Measurements from ENCODE around the gene TUBGCP5. TPM values are rescaled to one million over a fixed set of nuclear protein-coding genes. Genes with fewer than 3 reads are reported as not detected.

TUBGCP5 gene
- total and polyA plus RNA-seq, 2 of the 4 experiments (the other 2 are of a cell fraction), result 13.0 to 19.4 TPM

DNA sequence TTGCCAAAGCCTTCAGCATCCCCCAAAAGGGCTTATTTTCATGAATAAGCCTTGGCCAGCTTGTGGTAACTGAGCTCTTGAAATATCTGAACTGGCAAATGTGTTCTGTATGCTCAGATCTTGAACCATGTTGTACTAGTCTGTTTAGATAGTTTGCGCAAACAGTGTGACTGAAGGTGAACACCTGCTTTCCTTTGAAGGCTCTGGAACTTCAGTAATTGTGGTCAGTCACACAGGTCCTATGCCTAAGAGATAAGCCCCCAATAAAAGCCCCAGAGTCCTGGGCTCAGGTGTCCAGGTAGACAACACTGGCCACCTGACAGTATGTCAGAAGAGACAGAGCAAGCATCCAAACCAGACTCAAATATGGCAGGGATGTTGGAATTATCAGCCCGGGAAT lies 5.4 kb downstream of the TUBGCP5 start:
- no peak overlapping the region for H3K4ac ChIP-seq (ENCODE audit: low read depth, low read length)
- no TSS peak for BruUV-seq (replicated peaks)
- no peaks in the 10 kb centered on the region for H3K4me1 ChIP-seq (ENCODE audit: control insufficient read depth, insufficient read depth, low read length)
- H2BK15ac ChIP-seq (ENCODE audit: low read depth, low read length), result no peak overlapping the region
- no peak overlapping the region for H3K56ac ChIP-seq (ENCODE audit: extremely low read depth, insufficient read depth, low read length)
- no peak overlapping the region for H3K18ac ChIP-seq (ENCODE audit: low read depth, low read length)
- in situ Hi-C loops (cut with MboI; ENCODE audit: low sequenced_read_pairs) (no loop called here), dilution Hi-C loops (cut with HindIII; ENCODE audit: low sequenced_read_pairs, unreplicated experiment) (no loop called here), intact Hi-C loops (cut with micrococcal nuclease) (no loop called here)
- H3K9ac ChIP-seq (ENCODE audit: low read depth, low read length), result no peak overlapping the region
- H3K23ac ChIP-seq (ENCODE audit: low read depth, low read length), result no peak overlapping the region
- H3K4me3 ChIP-seq (ENCODE audit: insufficient read depth, low read depth, low read length), result no peak overlapping the region
- no peak overlapping the region for H4K91ac ChIP-seq (ENCODE audit: insufficient read depth, low read depth, low read length)
- H2AK5ac ChIP-seq (ENCODE audit: low read depth, low read length), result no peak overlapping the region
- H2BK20ac ChIP-seq (ENCODE audit: low read depth, low read length), result no peak overlapping the region
- no peaks in the 10 kb centered on the region for H3K27me3 ChIP-seq (ENCODE audit: control insufficient read depth, insufficient read depth, low read length)
- no peak overlapping the region for H3K4me2 ChIP-seq (ENCODE audit: low read depth, low read length)
- no peak for ATAC-seq (ENCODE audit: low read depth)
- no peak overlapping the region for H4K8ac ChIP-seq (ENCODE audit: low read depth in 2 of 2, low read length in 2 of 2)
- H2BK5ac ChIP-seq (ENCODE audit: low read depth, low read length, poor library complexity, severe bottlenecking), result no peak overlapping the region
- no peak overlapping the region for H2AFZ ChIP-seq (replicated peaks; ENCODE audit: low read length, poor library complexity)
- no peak for DNase-seq
- ChIA-PET CTCF (no interaction called here), POLR2A (ENCODE audit: unreplicated experiment) (no interaction called here)
- no peaks in the 10 kb centered on the region for H3K9me1 ChIP-seq (ENCODE audit: insufficient read depth, low read length)
- H4K5ac ChIP-seq (ENCODE audit: low read depth, low read length), result no peak overlapping the region
- H3K36me3 ChIP-seq (ENCODE audit: control insufficient read depth, insufficient read depth, low read length), result peaks cover 31% of the 10 kb centered on the region
- no peak overlapping the region for H2AK9ac ChIP-seq (replicated peaks; ENCODE audit: low read depth, low read length, poor library complexity)
- WGBS, 2 experiments (ENCODE audit: extremely low coverage in 2 of 2, insufficient read length in 1 of 2), result 89% methylated on average over 1 of the region's 2 CpGs; no CpG with 5 or more reads in 1 of the 2 experiments
- no peak overlapping the region for H3K14ac ChIP-seq (replicated peaks; ENCODE audit: low read depth, low read length)
- peaks cover 3% of the 10 kb centered on the region for H4K20me1 ChIP-seq (ENCODE audit: insufficient read depth, low read length)
- TF ChIP-seq, protein P1, sequence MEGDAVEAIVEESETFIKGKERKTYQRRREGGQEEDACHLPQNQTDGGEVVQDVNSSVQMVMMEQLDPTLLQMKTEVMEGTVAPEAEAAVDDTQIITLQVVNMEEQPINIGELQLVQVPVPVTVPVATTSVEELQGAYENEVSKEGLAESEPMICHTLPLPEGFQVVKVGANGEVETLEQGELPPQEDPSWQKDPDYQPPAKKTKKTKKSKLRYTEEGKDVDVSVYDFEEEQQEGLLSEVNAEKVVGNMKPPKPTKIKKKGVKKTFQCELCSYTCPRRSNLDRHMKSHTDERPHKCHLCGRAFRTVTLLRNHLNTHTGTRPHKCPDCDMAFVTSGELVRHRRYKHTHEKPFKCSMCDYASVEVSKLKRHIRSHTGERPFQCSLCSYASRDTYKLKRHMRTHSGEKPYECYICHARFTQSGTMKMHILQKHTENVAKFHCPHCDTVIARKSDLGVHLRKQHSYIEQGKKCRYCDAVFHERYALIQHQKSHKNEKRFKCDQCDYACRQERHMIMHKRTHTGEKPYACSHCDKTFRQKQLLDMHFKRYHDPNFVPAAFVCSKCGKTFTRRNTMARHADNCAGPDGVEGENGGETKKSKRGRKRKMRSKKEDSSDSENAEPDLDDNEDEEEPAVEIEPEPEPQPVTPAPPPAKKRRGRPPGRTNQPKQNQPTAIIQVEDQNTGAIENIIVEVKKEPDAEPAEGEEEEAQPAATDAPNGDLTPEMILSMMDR (conservative IDR thresholded peaks at IDR 0.05; ENCODE audit: low read depth, low read length), result no peak
- no peak for TF ChIP-seq MAZ (IDR thresholded peaks at IDR 0.05; ENCODE audit: borderline replicate concordance, low read depth, low read length)
- TF ChIP-seq RAD21 (IDR thresholded peaks at IDR 0.05; ENCODE audit: low read length), result no peak
- TF ChIP-seq, protein P2, sequence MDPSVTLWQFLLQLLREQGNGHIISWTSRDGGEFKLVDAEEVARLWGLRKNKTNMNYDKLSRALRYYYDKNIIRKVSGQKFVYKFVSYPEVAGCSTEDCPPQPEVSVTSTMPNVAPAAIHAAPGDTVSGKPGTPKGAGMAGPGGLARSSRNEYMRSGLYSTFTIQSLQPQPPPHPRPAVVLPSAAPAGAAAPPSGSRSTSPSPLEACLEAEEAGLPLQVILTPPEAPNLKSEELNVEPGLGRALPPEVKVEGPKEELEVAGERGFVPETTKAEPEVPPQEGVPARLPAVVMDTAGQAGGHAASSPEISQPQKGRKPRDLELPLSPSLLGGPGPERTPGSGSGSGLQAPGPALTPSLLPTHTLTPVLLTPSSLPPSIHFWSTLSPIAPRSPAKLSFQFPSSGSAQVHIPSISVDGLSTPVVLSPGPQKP (IDR thresholded peaks at IDR 0.05; ENCODE audit: borderline replicate concordance, low read depth, low read length), result no peak
- no peak for TF ChIP-seq RCOR1 (IDR thresholded peaks at IDR 0.05; ENCODE audit: insufficient replicate concordance, low read length)
- no peak for TF ChIP-seq RFX5 (IDR thresholded peaks at IDR 0.05; ENCODE audit: low read depth, low read length)
- TF ChIP-seq MXI1 (IDR thresholded peaks at IDR 0.05; ENCODE audit: borderline replicate concordance, low read depth, low read length), result no peak
- TF ChIP-seq SMC3 (IDR thresholded peaks at IDR 0.05; ENCODE audit: low read depth, low read length), result no peak
- TF ChIP-seq POLR2A (IDR thresholded peaks at IDR 0.05; ENCODE audit: low read depth, low read length), result no peak
- TF ChIP-seq CEBPB (IDR thresholded peaks at IDR 0.05; ENCODE audit: low read depth, low read length), result no peak
- TF ChIP-seq, protein P3, sequence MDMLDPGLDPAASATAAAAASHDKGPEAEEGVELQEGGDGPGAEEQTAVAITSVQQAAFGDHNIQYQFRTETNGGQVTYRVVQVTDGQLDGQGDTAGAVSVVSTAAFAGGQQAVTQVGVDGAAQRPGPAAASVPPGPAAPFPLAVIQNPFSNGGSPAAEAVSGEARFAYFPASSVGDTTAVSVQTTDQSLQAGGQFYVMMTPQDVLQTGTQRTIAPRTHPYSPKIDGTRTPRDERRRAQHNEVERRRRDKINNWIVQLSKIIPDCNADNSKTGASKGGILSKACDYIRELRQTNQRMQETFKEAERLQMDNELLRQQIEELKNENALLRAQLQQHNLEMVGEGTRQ (IDR thresholded peaks at IDR 0.05; ENCODE audit: low read depth, low read length), result no peak
- TF ChIP-seq BHLHE40 (IDR thresholded peaks at IDR 0.05; ENCODE audit: low read depth, low read length), result no peak
- no peak for TF ChIP-seq MAFK (IDR thresholded peaks at IDR 0.05; ENCODE audit: low read depth, low read length)
- TF ChIP-seq CHD1 (IDR thresholded peaks at IDR 0.05; ENCODE audit: low read depth, low read length), result no peak
- TF ChIP-seq FOS (IDR thresholded peaks at IDR 0.05; ENCODE audit: low read depth, low read length), result no peak
- no peak for TF ChIP-seq NFE2L2 (IDR thresholded peaks at IDR 0.05; ENCODE audit: low read depth, low read length)
- H3K79me1 ChIP-seq (ENCODE audit: low read depth in 1 of 2, low read length in 2 of 2), result peaks cover 16 to 18% of the 10 kb centered on the region in 2 experiments
- no peak overlapping the region for H2BK120ac ChIP-seq (ENCODE audit: low read depth, low read length)
- no peaks in the 10 kb centered on the region for H3K9me3 ChIP-seq (ENCODE audit: control insufficient read depth, insufficient read depth, low read length)
- no peak overlapping the region for H3K27ac ChIP-seq (ENCODE audit: insufficient read depth, low read length)

All from IMR-90 (cell line).